Neutrophil (primary cell): ENCODE measurements around the gene TOX2.

Source experiments
- H3K27ac ChIP-seq: fragments of 200-600 bp; sonication (generic); 2 replicates; pipeline ENCODE4 v1.5.1; 2016; ENCODE audit warnings: mild to moderate bottlenecking, moderate library complexity
- H3K27me3 ChIP-seq: fragments of 200-600 bp; sonication (generic); 2 replicates; pipeline ENCODE4 v1.6.0; 2016; ENCODE audit warnings: mild to moderate bottlenecking
- H3K36me3 ChIP-seq: fragments of 200-600 bp; sonication (generic); 2 replicates; pipeline ENCODE4 v1.5.1; 2017
- H3K4me1 ChIP-seq, 2 experiments: fragments of 200-600 bp in 1 of 2; sonication (generic) in 1 of 2; 1 replicate in 1 of 2; 2 replicates in 1 of 2; pipeline versions ENCODE4 v1.5.1 to v1.6.1; 2013 to 2016; ENCODE audit warnings: low read depth in 1 of 2, low read length in 1 of 2, mild to moderate bottlenecking in 1 of 2, moderate library complexity in 1 of 2; ENCODE audit not compliant: control insufficient read depth in 1 of 2, insufficient read depth in 1 of 2
- H3K4me3 ChIP-seq, 2 experiments: fragments of 200-600 bp in 1 of 2; sonication (generic) in 1 of 2; 1 replicate in 1 of 2; 2 replicates in 1 of 2; pipeline ENCODE4 v1.5.1; 2013 to 2016; ENCODE audit warnings: low read depth in 1 of 2, low read length in 1 of 2, mild to moderate bottlenecking in 1 of 2, moderate library complexity in 1 of 2
- H3K9me3 ChIP-seq: fragments of 200-600 bp; sonication (generic); 2 replicates; pipeline ENCODE4 v1.5.1; 2016
- TF ChIP-seq, protein P1 (sequence below): fragments of 200-600 bp; sonication (generic); IDR thresholded peaks from 2 replicates; pipeline ENCODE4 v1.5.1; 2016; ENCODE audit warnings: antibody characterized with exemption

Gene TOX2

DNA sequence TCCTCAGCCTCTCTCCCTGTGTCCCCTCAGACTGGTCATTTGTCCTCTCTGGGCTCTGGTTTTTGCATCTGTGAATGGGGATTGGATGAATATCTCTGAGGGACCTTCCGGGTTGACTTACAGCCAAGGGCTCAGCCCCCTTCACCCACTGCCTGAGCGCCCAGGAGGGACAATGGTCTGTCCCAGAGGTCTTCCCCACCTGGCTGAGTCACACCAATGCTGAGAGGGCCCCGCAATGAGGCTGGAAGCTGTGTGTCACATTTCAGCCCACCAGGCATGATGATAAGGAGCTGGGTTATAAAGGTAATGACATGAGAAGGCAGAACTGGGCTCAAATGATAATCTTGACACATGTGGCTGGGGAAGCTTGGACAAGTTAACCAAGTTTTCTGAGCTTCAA is 70.5 kb downstream of the TOX2 start:
- H3K4me3 ChIP-seq, result no peak overlapping the region
- peaks cover 0 to 10% of the 10 kb centered on the region in 2 experiments for H3K4me1 ChIP-seq
- no peak overlapping the region for H3K27ac ChIP-seq
- H3K27me3 ChIP-seq, result peaks cover 16% of the 10 kb centered on the region
- H3K36me3 ChIP-seq, result no peaks in the 10 kb centered on the region
- TF ChIP-seq, protein P1, sequence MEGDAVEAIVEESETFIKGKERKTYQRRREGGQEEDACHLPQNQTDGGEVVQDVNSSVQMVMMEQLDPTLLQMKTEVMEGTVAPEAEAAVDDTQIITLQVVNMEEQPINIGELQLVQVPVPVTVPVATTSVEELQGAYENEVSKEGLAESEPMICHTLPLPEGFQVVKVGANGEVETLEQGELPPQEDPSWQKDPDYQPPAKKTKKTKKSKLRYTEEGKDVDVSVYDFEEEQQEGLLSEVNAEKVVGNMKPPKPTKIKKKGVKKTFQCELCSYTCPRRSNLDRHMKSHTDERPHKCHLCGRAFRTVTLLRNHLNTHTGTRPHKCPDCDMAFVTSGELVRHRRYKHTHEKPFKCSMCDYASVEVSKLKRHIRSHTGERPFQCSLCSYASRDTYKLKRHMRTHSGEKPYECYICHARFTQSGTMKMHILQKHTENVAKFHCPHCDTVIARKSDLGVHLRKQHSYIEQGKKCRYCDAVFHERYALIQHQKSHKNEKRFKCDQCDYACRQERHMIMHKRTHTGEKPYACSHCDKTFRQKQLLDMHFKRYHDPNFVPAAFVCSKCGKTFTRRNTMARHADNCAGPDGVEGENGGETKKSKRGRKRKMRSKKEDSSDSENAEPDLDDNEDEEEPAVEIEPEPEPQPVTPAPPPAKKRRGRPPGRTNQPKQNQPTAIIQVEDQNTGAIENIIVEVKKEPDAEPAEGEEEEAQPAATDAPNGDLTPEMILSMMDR, result no peak
- H3K9me3 ChIP-seq, result no peaks in the 10 kb centered on the region

DNA sequence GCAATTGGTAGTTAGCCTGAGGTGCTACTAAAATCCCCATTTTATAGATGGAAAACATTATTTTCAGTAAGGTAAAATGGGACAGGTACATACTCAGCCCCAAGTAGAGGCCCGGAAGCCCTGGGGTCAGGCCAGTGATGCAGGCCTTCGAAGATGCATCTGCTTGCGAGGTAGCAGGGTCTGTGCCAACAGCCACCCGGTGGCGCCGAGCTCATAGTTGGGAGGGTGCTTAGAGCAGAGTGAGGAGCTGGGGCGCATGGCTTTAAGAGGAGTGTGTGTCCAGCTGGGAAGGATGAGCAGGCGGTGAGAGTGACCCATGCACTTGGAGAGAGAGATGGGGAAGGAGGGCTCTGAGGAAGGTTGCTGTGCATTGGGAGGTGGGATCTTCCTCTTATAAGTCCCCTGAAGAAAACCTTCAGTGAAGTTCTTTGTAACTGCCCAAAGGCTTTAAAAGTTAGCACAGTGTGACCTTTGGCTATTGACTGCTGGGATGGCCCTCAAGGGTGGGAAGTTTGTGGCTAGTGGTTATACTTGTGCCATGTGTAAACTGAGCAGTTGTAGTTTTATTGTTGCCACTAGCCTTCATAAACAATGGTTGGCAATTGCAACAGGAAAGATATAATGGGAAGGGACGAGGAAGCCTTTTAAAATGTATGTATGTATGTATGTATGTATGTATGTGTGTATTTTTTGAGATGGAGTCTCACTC is 71.1 kb downstream of the TOX2 start:
- H3K4me3 ChIP-seq, result no peak overlapping the region
- H3K36me3 ChIP-seq, result no peaks in the 10 kb centered on the region
- TF ChIP-seq, protein P1, result no peak
- H3K4me1 ChIP-seq, result peaks cover 0 to 10% of the 10 kb centered on the region in 2 experiments
- peaks cover 14% of the 10 kb centered on the region for H3K27me3 ChIP-seq
- no peaks in the 10 kb centered on the region for H3K9me3 ChIP-seq
- no peak overlapping the region for H3K27ac ChIP-seq

DNA sequence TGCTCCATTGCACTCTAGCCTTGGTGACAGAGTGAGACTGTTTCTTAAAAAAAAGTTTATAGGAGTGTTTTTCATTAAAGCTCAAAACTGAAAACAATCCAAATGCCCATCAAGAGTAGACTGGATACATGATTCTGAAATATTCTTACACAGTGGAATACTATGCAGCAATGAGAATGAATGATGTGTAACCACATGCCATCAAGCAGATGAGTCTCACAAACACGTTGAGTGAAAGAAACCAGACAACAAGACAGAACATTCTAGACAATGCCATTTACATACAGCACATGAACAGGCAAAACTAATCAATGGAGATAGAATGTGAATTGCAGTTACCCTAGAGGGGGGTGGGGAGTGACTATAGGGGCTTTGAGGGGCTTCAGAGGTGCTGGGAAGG is 72.4 kb downstream of the TOX2 start:
- peaks cover 0 to under 1% of the 10 kb centered on the region in 2 experiments for H3K4me1 ChIP-seq
- H3K9me3 ChIP-seq, result no peaks in the 10 kb centered on the region
- H3K36me3 ChIP-seq, result no peaks in the 10 kb centered on the region
- H3K27ac ChIP-seq, result no peak overlapping the region
- TF ChIP-seq, protein P1, result no peak
- H3K27me3 ChIP-seq, result peaks cover 14% of the 10 kb centered on the region
- no peak overlapping the region for H3K4me3 ChIP-seq

DNA sequence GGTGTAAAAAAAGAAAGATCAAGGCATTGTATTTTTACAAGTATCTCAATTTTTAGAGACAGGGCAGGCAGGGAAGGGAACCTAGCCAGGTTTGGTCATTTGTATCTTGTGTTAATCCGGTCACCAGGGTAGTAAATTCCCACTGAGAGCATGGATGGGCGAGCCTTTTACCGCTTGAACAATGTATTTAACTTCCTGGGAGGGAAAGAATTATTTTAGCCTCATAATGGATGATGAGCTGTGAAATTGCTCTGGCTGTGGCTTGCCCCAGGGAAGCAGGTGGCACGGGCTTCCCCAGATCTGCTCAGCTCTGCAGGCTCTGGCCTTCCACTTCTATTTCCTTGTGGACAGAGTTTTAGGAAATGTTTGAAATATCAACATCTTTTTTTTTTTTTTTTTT is 72.9 kb downstream of the TOX2 start:
- H3K36me3 ChIP-seq, result no peaks in the 10 kb centered on the region
- TF ChIP-seq, protein P1, result no peak
- H3K4me3 ChIP-seq, result no peak overlapping the region
- peaks cover 14% of the 10 kb centered on the region for H3K27me3 ChIP-seq
- no peaks in the 10 kb centered on the region for H3K4me1 ChIP-seq
- no peak overlapping the region for H3K27ac ChIP-seq
- no peaks in the 10 kb centered on the region for H3K9me3 ChIP-seq

DNA sequence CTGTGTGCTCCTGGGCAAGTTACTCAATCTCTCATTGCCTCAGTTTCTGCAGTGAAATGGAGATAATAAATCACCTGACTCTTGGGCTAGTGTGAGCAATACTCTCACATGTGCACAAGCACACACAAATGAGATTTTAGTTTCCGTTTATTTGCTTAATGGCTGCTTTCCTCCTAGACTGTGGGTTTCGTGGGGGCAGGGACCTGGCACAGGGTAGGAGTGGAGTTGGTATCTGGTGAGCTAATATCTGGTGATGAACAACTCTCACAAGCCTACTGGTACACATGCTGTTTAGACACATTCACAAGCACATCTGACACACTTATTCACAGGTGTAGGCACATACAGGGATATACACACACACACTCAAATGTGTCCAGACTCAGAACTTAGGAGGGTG is 73.8 kb downstream of the TOX2 start:
- Histone ChIP-seq H3K9me3 (no peaks in the 10 kb centered on the region), H3K27ac (no peak overlapping the region), H3K4me1 (no peaks in the 10 kb centered on the region), H3K27me3 (peaks cover 14% of the 10 kb centered on the region), H3K4me3 (no peak overlapping the region), H3K36me3 (no peaks in the 10 kb centered on the region)
- TF ChIP-seq, protein P1, result no peak
